HEK293T (cell line): ENCODE data around the gene MRPS6.

Experiments
- CTCF ChIA-PET: fragments of 350-600 bp; formaldehyde crosslinking; extraction: SDS; loops from one replicate; lab custom pipeline; 2021; ENCODE audit warnings: antibody characterized with exemption, inconsistent platforms; lab: Yijun Ruan, JAX
- POLR2A ChIA-PET: fragments of 350-600 bp; formaldehyde crosslinking; extraction: SDS; loops from one replicate; lab custom pipeline; 2020; ENCODE audit warnings: antibody characterized with exemption, inconsistent platforms; lab: Yijun Ruan, JAX
- DNase-seq: peaks from one replicate; pipeline ENCODE4 v3.0.0; 2012; ENCODE audit warnings: mixed read lengths; ENCODE audit errors: extremely low spot score
- ARNT ChIP-seq: fragments of 450-650 bp; IDR thresholded peaks from 2 replicates; pipeline ENCODE4 v1.6.1; 2017; ENCODE audit warnings: mild to moderate bottlenecking
- BHLHE40 ChIP-seq: fragments of 450-650 bp; IDR thresholded peaks from 2 replicates; pipeline ENCODE4 v1.6.1; 2016; ENCODE audit warnings: mild to moderate bottlenecking, moderate library complexity, borderline replicate concordance
- CTBP1 ChIP-seq: fragments of 450-650 bp; IDR thresholded peaks from 2 replicates; pipeline ENCODE4 v1.6.1; 2016; ENCODE audit warnings: borderline replicate concordance
- ELF4 ChIP-seq: fragments of 450-650 bp; IDR thresholded peaks from 2 replicates; pipeline ENCODE4 v1.6.1; 2017; ENCODE audit warnings: antibody characterized with exemption
- FOXA1 ChIP-seq: fragments of 450-650 bp; IDR thresholded peaks from 2 replicates; pipeline ENCODE4 v1.6.1; 2016; ENCODE audit warnings: mild to moderate bottlenecking
- FOXK2 ChIP-seq: fragments of 450-650 bp; IDR thresholded peaks from 2 replicates; pipeline ENCODE4 v1.6.1; 2016; ENCODE audit warnings: mild to moderate bottlenecking
- FOXM1 ChIP-seq: fragments of 450-650 bp; IDR thresholded peaks from 2 replicates; pipeline ENCODE4 v1.6.1; 2017; ENCODE audit warnings: mild to moderate bottlenecking, borderline replicate concordance
- HDGF ChIP-seq: fragments of 450-650 bp; IDR thresholded peaks from 2 replicates; pipeline ENCODE4 v1.6.1; 2017; ENCODE audit warnings: antibody characterized with exemption, borderline replicate concordance
- L3MBTL2 ChIP-seq: fragments of 450-650 bp; conservative IDR thresholded peaks from 2 replicates; pipeline ENCODE4 v1.6.1; 2016; ENCODE audit warnings: mild to moderate bottlenecking
- LEF1 ChIP-seq: fragments of 450-650 bp; IDR thresholded peaks from 2 replicates; pipeline ENCODE4 v1.6.1; 2017; ENCODE audit warnings: mild to moderate bottlenecking, borderline replicate concordance
- NFRKB ChIP-seq: fragments of 450-650 bp; IDR thresholded peaks from 2 replicates; pipeline ENCODE4 v1.6.1; 2016; ENCODE audit warnings: mild to moderate bottlenecking, moderate library complexity
- PKNOX1 ChIP-seq: fragments of 450-650 bp; IDR thresholded peaks from 2 replicates; pipeline ENCODE4 v1.6.1; 2016
- SP1 ChIP-seq: fragments of 450-650 bp; IDR thresholded peaks from 2 replicates; pipeline ENCODE4 v1.6.1; 2017
- SUZ12 ChIP-seq: fragments of 450-650 bp; IDR thresholded peaks from 2 replicates; pipeline ENCODE4 v1.6.1; 2016; ENCODE audit warnings: mild to moderate bottlenecking
- TARDBP ChIP-seq: fragments of 450-650 bp; IDR thresholded peaks from 2 replicates; pipeline ENCODE4 v1.6.1; 2016
- ZNF384 ChIP-seq: fragments of 450-650 bp; IDR thresholded peaks from 2 replicates; pipeline ENCODE4 v1.6.1; 2016

MRPS6 gene

GRCh38 chr21:34147792-34148418 lies 74.5 kb downstream of the MRPS6 start:
- DNase-seq = no peak
- ChIA-PET POLR2A (no interaction called here), CTCF (no interaction called here)
- no peak for TF ChIP-seq ELF4
- TF ChIP-seq PKNOX1 = no peak
- TF ChIP-seq FOXM1 = no peak
- no peak for TF ChIP-seq HDGF
- TF ChIP-seq FOXK2 = no peak
- no peak for TF ChIP-seq BHLHE40
- TF ChIP-seq FOXA1 = no peak
- no peak for TF ChIP-seq NFRKB
- TF ChIP-seq TARDBP = no peak
- no peak for TF ChIP-seq LEF1
- no peak for TF ChIP-seq L3MBTL2
- TF ChIP-seq ZNF384 = no peak
- no peak for TF ChIP-seq SUZ12
- TF ChIP-seq ARNT = no peak

GRCh38 chr21:34148419-34148804 lies 75.0 kb downstream of the MRPS6 start:
- ChIA-PET POLR2A (no interaction called here), CTCF (no interaction called here)
- no peak for TF ChIP-seq FOXM1
- TF ChIP-seq HDGF = no peak
- TF ChIP-seq CTBP1 = no peak
- TF ChIP-seq SUZ12 = no peak
- no peak for TF ChIP-seq LEF1
- TF ChIP-seq ZNF384 = no peak
- TF ChIP-seq PKNOX1 = no peak
- TF ChIP-seq FOXA1 = no peak
- no peak for TF ChIP-seq NFRKB
- TF ChIP-seq FOXK2 = no peak
- no peak for TF ChIP-seq ARNT
- TF ChIP-seq BHLHE40 = no peak
- TF ChIP-seq ELF4 = no peak
- TF ChIP-seq L3MBTL2 = no peak
- no peak for TF ChIP-seq TARDBP
- no peak for TF ChIP-seq SP1
- no peak for DNase-seq

GRCh38 chr21:34148826-34149558 lies 75.6 kb downstream of the MRPS6 start:
- DNase-seq = no peak
- TF ChIP-seq TARDBP (no peak), FOXM1 (no peak), LEF1 (no peak), ELF4 (no peak), NFRKB (no peak), SUZ12 (no peak), BHLHE40 (no peak), CTBP1 (no peak)
- POLR2A ChIA-PET = no interaction called here

DNA sequence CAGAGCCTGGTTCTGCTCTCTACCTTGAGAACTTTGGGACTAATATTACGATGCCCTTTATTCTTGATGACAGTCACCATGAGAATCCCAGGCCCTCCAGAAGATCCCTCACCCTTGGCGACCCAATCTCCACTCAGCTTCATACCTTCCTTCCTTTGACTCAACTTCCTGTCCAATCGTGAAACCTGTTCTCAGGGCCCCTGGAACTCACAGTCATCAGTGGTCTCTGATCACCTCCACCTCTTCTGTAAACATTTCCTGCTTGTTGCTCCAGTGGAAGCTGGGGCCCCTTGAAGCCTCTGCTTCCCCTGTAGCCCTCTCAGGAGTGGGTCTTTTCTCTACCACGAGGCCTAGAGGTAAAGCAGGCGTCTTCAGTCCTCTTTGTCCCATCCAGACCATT lies 79.1 kb downstream of the MRPS6 start:
- POLR2A ChIA-PET = no interaction called here
- CTCF ChIA-PET = no interaction called here

More at GRCh38 chr21:34148826-34149558, 75.6 kb downstream of the MRPS6 start:
- CTCF ChIA-PET = no interaction called here

DNA sequence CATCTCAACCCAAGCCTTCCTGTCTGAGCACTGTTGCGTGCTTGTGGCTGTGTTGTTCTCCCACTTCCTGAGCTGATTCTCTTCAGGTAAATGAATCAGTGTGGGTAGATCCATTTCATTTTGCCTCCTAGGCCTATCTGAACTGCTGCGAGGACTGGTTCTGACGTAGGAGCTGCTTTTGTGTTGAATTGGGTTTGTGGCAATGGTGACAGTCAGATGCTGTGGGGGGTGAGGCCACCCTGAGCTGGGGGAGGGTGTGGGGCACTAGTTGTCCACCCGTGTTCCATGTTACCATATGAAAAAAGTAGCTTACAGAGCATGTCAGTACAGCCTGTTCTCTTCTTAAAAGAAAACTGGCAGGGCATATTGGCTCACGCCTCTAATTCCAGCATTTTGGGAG lies 81.5 kb downstream of the MRPS6 start:
- no peak for DNase-seq
- POLR2A ChIA-PET = no interaction called here
- TF ChIP-seq FOXK2 = no peak
- TF ChIP-seq LEF1 = no peak
- TF ChIP-seq HDGF = no peak
- TF ChIP-seq PKNOX1 = no peak
- no peak for TF ChIP-seq TARDBP
- TF ChIP-seq SP1 = no peak
- no peak for TF ChIP-seq ARNT
- TF ChIP-seq FOXA1 = no peak
- TF ChIP-seq BHLHE40 = no peak
- no peak for TF ChIP-seq FOXM1
- TF ChIP-seq ZNF384 = no peak
- no peak for TF ChIP-seq NFRKB
- TF ChIP-seq CTBP1 = no peak
- TF ChIP-seq SUZ12 = no peak
- no peak for TF ChIP-seq ELF4
- no peak for TF ChIP-seq L3MBTL2
- CTCF ChIA-PET = interaction anchor here (0.6 kb wide), 1 partner anchor 80 kb away, joined by 3 read pairs; no protein-coding TSS in a partner anchor

More for the DNA sequence above, 79.1 kb downstream of the MRPS6 start:
- DNase-seq = no peak
- no peak for TF ChIP-seq FOXK2
- no peak for TF ChIP-seq SP1

GRCh38 chr21:34156957-34157356 lies 83.6 kb downstream of the MRPS6 start:
- ChIA-PET POLR2A (no interaction called here), CTCF (no interaction called here)
- TF ChIP-seq CTBP1 (no peak), NFRKB (no peak), FOXK2 (no peak), TARDBP (no peak), BHLHE40 (no peak), ARNT (no peak), SUZ12 (no peak), HDGF (no peak), SP1 (no peak), PKNOX1 (no peak), FOXM1 (no peak), ELF4 (no peak)
- DNase-seq = no peak
